IPS DF 4.7 (cell line): Measurements from ENCODE around the gene SFRP5.

Experiments
- DNase-seq: peaks from one replicate; pipeline ENCODE4 v3.0.0-alpha.2; 2013; ENCODE audit warnings: low spot score; ENCODE audit errors: extremely low read depth

The SFRP5 gene

GRCh38 chr10:97740613-97741012 is 31.2 kb downstream of the SFRP5 start:
- DNase-seq, result no peak

- no peak for DNase-seq
These were observed 33.2 kb downstream of the SFRP5 start for GRCh38 chr10:97738616-97739015.

- DNase-seq, result no peak
These were observed 34.0 kb downstream of the SFRP5 start for GRCh38 chr10:97737770-97738265.

- DNase-seq, result no peak
These were observed 34.7 kb downstream of the SFRP5 start, which contains the start of gene ZFYVE27 for GRCh38 chr10:97736902-97737769. Gene ZFYVE27 (plus strand): TSS chr10:97737128. CDS start chr10:97738478, 1,350 bp downstream.

GRCh38 chr10:97736403-97736901 is 35.3 kb downstream of the SFRP5 start:
- no peak for DNase-seq

- DNase-seq, result no peak
These were observed 37.8 kb downstream of the SFRP5 start for GRCh38 chr10:97734021-97734420.

GRCh38 chr10:97733256-97733655 is 38.5 kb downstream of the SFRP5 start:
- no peak for DNase-seq

- DNase-seq, result no peak
These were observed 39.8 kb downstream of the SFRP5 start for GRCh38 chr10:97732052-97732359.

- DNase-seq, result no peak
These were observed 40.3 kb downstream of the SFRP5 start for GRCh38 chr10:97731346-97732051.

- no peak for DNase-seq
These were observed 42.8 kb downstream of the SFRP5 start for GRCh38 chr10:97729014-97729413.

- DNase-seq, result no peak
These were observed 45.1 kb downstream of the SFRP5 start for GRCh38 chr10:97726636-97727178.

GRCh38 chr10:97724341-97724941 is 47.4 kb downstream of the SFRP5 start:
- DNase-seq, result no peak

- no peak for DNase-seq
These were observed 48.8 kb downstream of the SFRP5 start for GRCh38 chr10:97723001-97723400.

GRCh38 chr10:97721871-97722780 is 49.7 kb downstream of the SFRP5 start:
- DNase-seq, result no peak

GRCh38 chr10:97719602-97720001 is 52.2 kb downstream of the SFRP5 start:
- no peak for DNase-seq

- no peak for DNase-seq
These were observed 53.1 kb downstream of the SFRP5 start for GRCh38 chr10:97718659-97719142.

GRCh38 chr10:97718178-97718577 is 53.6 kb downstream of the SFRP5 start:
- DNase-seq, result no peak

GRCh38 chr10:97717627-97718026 is 54.2 kb downstream of the SFRP5 start:
- no peak for DNase-seq
